Liver (tissue), 9 donors: ENCODE results near the gene GAL3ST3. TPM values are rescaled to one million over a fixed set of nuclear protein-coding genes. Genes with fewer than 3 reads are reported as not detected.
A peak's percentile ranks its signal among the peaks of the same experiment; 100 is the strongest.

Experiments used
- DNase-seq: peaks from one replicate; pipeline ENCODE4 v3.0.0-alpha.2; 2017; ENCODE audit warnings: low spot score
- H3K27ac ChIP-seq, 2 donors: one replicate each; pipeline ENCODE4 v1.7.0; 2013; ENCODE audit warnings: inconsistent platforms in 2 of 2, low read length in 2 of 2, control low read depth in 1 of 2, low read depth in 1 of 2, mild to moderate bottlenecking in 1 of 2
- H3K27me3 ChIP-seq, 4 donors: one replicate each; pipeline versions ENCODE4 v1.6.1 to v1.7.0; 2013; ENCODE audit warnings: low read length in 3 of 4, inconsistent platforms in 1 of 4, mild to moderate bottlenecking in 1 of 4, moderate library complexity in 1 of 4; ENCODE audit not compliant: control insufficient read depth in 4 of 4, insufficient read depth in 4 of 4
- H3K36me3 ChIP-seq, 4 donors: one replicate each; pipeline versions ENCODE4 v1.6.1 to v1.7.0; 2013; ENCODE audit warnings: low read length in 3 of 4, mild to moderate bottlenecking in 3 of 4, low read depth in 1 of 4, moderate library complexity in 1 of 4; ENCODE audit not compliant: control insufficient read depth in 4 of 4, insufficient read depth in 3 of 4
- H3K4me1 ChIP-seq, 4 donors: one replicate each; pipeline versions ENCODE4 v1.6.1 to v1.7.0; 2013; ENCODE audit warnings: low read length in 3 of 4, mild to moderate bottlenecking in 3 of 4, moderate library complexity in 1 of 4; ENCODE audit not compliant: control insufficient read depth in 4 of 4, insufficient read depth in 4 of 4
- H3K4me3 ChIP-seq, 3 donors: one replicate each; pipeline versions ENCODE4 v1.6.1 to v1.7.0; 2013; ENCODE audit warnings: low read length in 3 of 3, control low read depth in 1 of 3, low read depth in 1 of 3, mild to moderate bottlenecking in 1 of 3
- H3K9ac ChIP-seq, 2 donors: one replicate each; pipeline ENCODE4 v1.7.0; 2013; ENCODE audit warnings: low read length in 2 of 2, mild to moderate bottlenecking in 2 of 2, moderate library complexity in 2 of 2, control low read depth in 1 of 2, low read depth in 1 of 2
- H3K9me3 ChIP-seq, 4 donors: one replicate each; pipeline versions ENCODE4 v1.6.1 to v1.7.0; 2013; ENCODE audit warnings: low read length in 3 of 4; ENCODE audit not compliant: control insufficient read depth in 4 of 4
- CTCF ChIP-seq: fragments of 150-350 bp; IDR thresholded peaks from 2 replicates; pipeline ENCODE4 v1.5.1; 2017; ENCODE audit warnings: improper control_type of control experiment, low read depth, low read length; ENCODE audit not compliant: missing input control
- EGR1 ChIP-seq, 2 donors: IDR thresholded peaks; 2 replicates each; pipeline ENCODE4 v1.6.1; 2016 to 2018; ENCODE audit warnings: antibody characterized with exemption in 2 of 2, low read depth in 2 of 2
- FOXA2 ChIP-seq: IDR thresholded peaks from 2 replicates; pipeline ENCODE4 v1.6.1; 2016; ENCODE audit warnings: antibody characterized with exemption
- HNF4A ChIP-seq, 2 donors: conservative IDR thresholded peaks; 2 replicates each; pipeline ENCODE4 v1.6.1; 2016; ENCODE audit warnings: antibody characterized with exemption in 2 of 2, mild to moderate bottlenecking in 2 of 2
- HNF4G ChIP-seq: IDR thresholded peaks from 2 replicates; pipeline ENCODE4 v1.6.1; 2016; ENCODE audit warnings: antibody characterized with exemption
- JUND ChIP-seq, 2 donors: IDR thresholded peaks; 2 replicates each; pipeline ENCODE4 v1.6.1; 2016; ENCODE audit warnings: antibody characterized with exemption in 2 of 2
- RAD21 ChIP-seq, 2 donors: IDR thresholded peaks; 2 replicates each; pipeline ENCODE4 v1.6.1; 2016; ENCODE audit warnings: antibody characterized with exemption in 2 of 2, mild to moderate bottlenecking in 2 of 2
- RXRA ChIP-seq, 2 donors: IDR thresholded peaks; 2 replicates each; pipeline ENCODE4 v1.6.1; 2017 to 2018; ENCODE audit warnings: antibody characterized with exemption in 2 of 2, mild to moderate bottlenecking in 1 of 2
- TAF1 ChIP-seq: conservative IDR thresholded peaks from 2 replicates; pipeline ENCODE4 v1.6.1; 2016; ENCODE audit warnings: antibody characterized with exemption, mild to moderate bottlenecking
- ZBTB33 ChIP-seq: IDR thresholded peaks from 2 replicates; pipeline ENCODE4 v1.6.1; 2016; ENCODE audit warnings: antibody characterized with exemption
- WGBS: extraction: QIAGEN DNeasy Blood & Tissue Kit; methylation state at CpG from one replicate; pipeline ENCODE4 v1.1.7; 2013; 5-methylcytosine and 5-hydroxymethylcytosine counted together
- polyA plus RNA-seq, 2 donors: library from polyadenylated mRNA; stranded (reverse) in 1 of 2; unstranded in 1 of 2; fragments of 200-250 nt in 1 of 2; fragments of >200 nt in 1 of 2; fragmentation: Nextera tagmentation in 1 of 2; extraction: Ambion mirVana in 1 of 2; gene quantifications; one replicate each; pipeline versions ENCODE4 v1.2.1 to v1.2.3, GENCODE V29; 2013 to 2015
- total RNA-seq, 2 donors: library from RNA; depleted of rRNA; stranded (reverse); fragments of >200 nt; gene quantifications; one replicate each; pipeline ENCODE4 v1.2.3, GENCODE V29; 2014
- donor health status: healthy.
- donor health status: healthy.
- donor health status: healthy.
- donor health status: healthy.
- donor health status: healthy.

The GAL3ST3 gene
- total and polyA plus RNA-seq, 4 donors = not detected

GRCh38 chr11:66072081-66072480 lies 23.1 kb upstream of the GAL3ST3 start:
- H3K9ac ChIP-seq = peak overlapping the region in 1 of 2 donors; percentile 38

GRCh38 chr11:66071381-66071801 lies 22.4 kb upstream of the GAL3ST3 start:
- H3K9me3 ChIP-seq = no peaks in the 10 kb centered on the region
- H3K27me3 ChIP-seq = no peaks in the 10 kb centered on the region
- H3K36me3 ChIP-seq = peaks cover 7 to 21% (median 15%) of the 10 kb centered on the region in 4 donors
- TF ChIP-seq RXRA (IDR thresholded peaks at IDR 0.05) (no peak), HNF4A (conservative IDR thresholded peaks at IDR 0.05) (no peak), ZBTB33 (no peak), HNF4G (no peak), TAF1 (no peak), RAD21 (IDR thresholded peaks at IDR 0.05) (no peak)
- no peak for DNase-seq
- peaks cover 5 to 39% (median 27%) of the 10 kb centered on the region in 4 donors for H3K4me1 ChIP-seq
- H3K4me3 ChIP-seq = peak overlapping the region in 2 of 3 donors; percentile 71 to 75
- H3K27ac ChIP-seq = peak overlapping the region; percentile 70 to 73
- H3K9ac ChIP-seq = peak overlapping the region; percentile 22 to 26
- WGBS = 66% methylated on average over 2 of the region's 2 CpGs

More at GRCh38 chr11:66072081-66072480, 23.1 kb upstream of the GAL3ST3 start:
- H3K27ac ChIP-seq = no peak overlapping the region
- no peaks in the 10 kb centered on the region for H3K9me3 ChIP-seq
- H3K4me3 ChIP-seq = no peak overlapping the region
- TF ChIP-seq JUND (IDR thresholded peaks at IDR 0.05) = no peak
- DNase-seq = no peak
- H3K4me1 ChIP-seq = peaks cover 5 to 32% (median 23%) of the 10 kb centered on the region in 4 donors
- 90% methylated on average over 3 of the region's 3 CpGs for WGBS
- peaks cover 5 to 14% (median 9%) of the 10 kb centered on the region in 4 donors for H3K36me3 ChIP-seq
- H3K27me3 ChIP-seq = no peaks in the 10 kb centered on the region

GRCh38 chr11:66070604-66071380 lies 21.8 kb upstream of the GAL3ST3 start:
- WGBS = 12% methylated on average over 60 of the region's 60 CpGs
- no peak for DNase-seq
- H3K4me1 ChIP-seq = peaks cover 5 to 40% (median 30%) of the 10 kb centered on the region in 4 donors
- H3K27ac ChIP-seq = peak overlapping the region; percentile 70 to 73
- H3K9me3 ChIP-seq = no peaks in the 10 kb centered on the region
- peak overlapping the region; percentile 43 to 75 (median 71) for H3K4me3 ChIP-seq
- H3K27me3 ChIP-seq = no peaks in the 10 kb centered on the region
- no peak for TF ChIP-seq FOXA2
- peak overlapping the region; percentile 22 to 26 for H3K9ac ChIP-seq
- H3K36me3 ChIP-seq = peaks cover 7 to 25% (median 15%) of the 10 kb centered on the region in 4 donors

GRCh38 chr11:66069715-66070603 lies 21.0 kb upstream of the GAL3ST3 start, which contains the start of gene PACS1:
Gene PACS1, plus strand, starts transcription at chr11:66070272. Its CDS starts 215 bp downstream, at chr11:66070487.
- no peaks in the 10 kb centered on the region for H3K9me3 ChIP-seq
- DNase-seq = peak; percentile 76
- TF ChIP-seq CTCF = peak; percentile 25
- TF ChIP-seq JUND (IDR thresholded peaks at IDR 0.05) = no peak
- TF ChIP-seq RXRA (IDR thresholded peaks at IDR 0.05) = peak in 1 of 2 donors; percentile 1
- no peak for TF ChIP-seq HNF4A (conservative IDR thresholded peaks at IDR 0.05)
- TF ChIP-seq EGR1 (IDR thresholded peaks at IDR 0.05; ENCODE audit: low read depth in 2 of 2) = no peak
- under 1% methylated on average over 120 of the region's 120 CpGs for WGBS
- peaks cover 7 to 29% (median 15%) of the 10 kb centered on the region in 4 donors for H3K36me3 ChIP-seq
- peak within 1 kb of the TSS; percentile 91 to 94 for H3K27ac ChIP-seq
- peak within 1 kb of the TSS; percentile 39 to 77 for H3K9ac ChIP-seq
- peak within 1 kb of the TSS; percentile 43 to 75 (median 71) for H3K4me3 ChIP-seq
- H3K27me3 ChIP-seq = no peaks in the 10 kb centered on the region
- H3K4me1 ChIP-seq = peaks cover 5 to 40% (median 30%) of the 10 kb centered on the region in 4 donors
